MCF 10A (cell line): ENCODE measurements around the gene MAP1LC3B. TPM values are rescaled to one million over a fixed set of nuclear protein-coding genes. Genes with fewer than 3 reads are reported as not detected.

ENCODE experiments used
- BruUV-seq: library from RNA; stranded (reverse); fragments of 400-500 nt; replicated peaks from 2 replicates; lab custom pipeline; 2021; lab: Mats Ljungman, UMichigan
- CTCF ChIA-PET: fragments of 300-600 bp; sonication (Branson Sonifier 250); formaldehyde crosslinking; extraction: SDS; loops from one replicate; lab custom pipeline; 2021; ENCODE audit warnings: antibody characterized with exemption, inconsistent platforms; lab: Yijun Ruan, JAX
- POLR2A ChIA-PET: fragments of 300-600, 350-650 bp; sonication (Branson Sonifier 250); formaldehyde crosslinking; extraction: SDS; loops from one replicate; lab custom pipeline; 2020; ENCODE audit warnings: antibody characterized with exemption, inconsistent platforms; lab: Yijun Ruan, JAX
- DNase-seq: peaks from one replicate; pipeline ENCODE4 v3.0.0-alpha.2; 2018; ENCODE audit not compliant: unreplicated experiment
- H3K27ac Mint-ChIP-seq: one replicate; pipeline ENCODE4 v1.8.0; 2022; ENCODE audit warnings: mild to moderate bottlenecking, low read depth, mixed read lengths; ENCODE audit not compliant: unreplicated experiment
- H3K27me3 Mint-ChIP-seq: one replicate; pipeline ENCODE4 v1.8.0; 2022; ENCODE audit warnings: mixed read lengths; ENCODE audit not compliant: insufficient read depth, unreplicated experiment
- H3K36me3 Mint-ChIP-seq: one replicate; pipeline ENCODE4 v1.8.0; 2022; ENCODE audit warnings: mild to moderate bottlenecking, moderate library complexity, mixed read lengths; ENCODE audit not compliant: insufficient read depth, unreplicated experiment
- H3K4me1 Mint-ChIP-seq: one replicate; pipeline ENCODE4 v1.8.0; 2022; ENCODE audit warnings: mixed read lengths; ENCODE audit not compliant: insufficient read depth, unreplicated experiment
- H3K4me3 Mint-ChIP-seq: one replicate; pipeline ENCODE4 v1.8.0; 2022; ENCODE audit warnings: mild to moderate bottlenecking, moderate library complexity, mixed read lengths; ENCODE audit not compliant: unreplicated experiment
- H3K9me3 Mint-ChIP-seq: one replicate; pipeline ENCODE4 v1.8.0; 2022; ENCODE audit warnings: mixed read lengths; ENCODE audit not compliant: unreplicated experiment
- intact Hi-C: fragments of 100-400 bp; cut with micrococcal nuclease; formaldehyde crosslinking; loops from 2 replicates; pipeline ENCODE4 v1.14.1; 2022
- total RNA-seq: library from RNA; stranded (reverse); gene quantifications from 2 replicates; pipeline ENCODE4 v1.2.3, GENCODE V29; 2022
- TF ChIP-seq, protein P1 (sequence below): fragments of 200-600 bp; IDR thresholded peaks from one replicate; pipeline ENCODE4 v1.8.0; 2022; ENCODE audit warnings: antibody characterized with exemption, mild to moderate bottlenecking; ENCODE audit not compliant: unreplicated experiment

The MAP1LC3B gene
- total RNA-seq, 1 experiment from 2014 or later: 271 TPM

DNA sequence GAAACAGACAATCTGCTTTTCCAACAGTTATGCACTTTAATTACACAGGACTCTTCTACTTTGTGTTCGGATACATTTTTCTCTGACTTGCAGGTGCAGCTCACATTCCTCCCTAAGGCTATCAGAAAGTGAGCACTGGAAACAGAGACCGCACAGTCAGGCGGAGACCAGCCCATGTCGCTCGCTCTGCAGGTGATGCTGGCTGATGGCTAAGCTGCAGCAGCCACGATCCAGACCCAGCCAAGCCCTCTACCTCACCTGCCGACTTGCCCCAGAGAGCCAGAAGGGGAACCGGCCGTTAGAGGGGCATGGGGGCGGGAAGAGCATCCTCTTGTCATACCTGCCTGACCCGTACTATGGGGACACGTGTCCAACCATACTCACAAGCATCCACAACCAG, 33.8 kb downstream of the MAP1LC3B start:
- Mint-ChIP-seq H3K4me3 (no peak overlapping the region), H3K27ac (no peak overlapping the region), H3K9me3 (no peaks in the 10 kb centered on the region), H3K27me3 (no peaks in the 10 kb centered on the region), H3K4me1 (no peaks in the 10 kb centered on the region), H3K36me3 (peaks cover 49% of the 10 kb centered on the region)
- ChIA-PET CTCF (interaction anchor here (0.6 to 3.9 kb wide), 4 partner anchors 9 to 363 kb away, joined by 4 to 24 read pairs (median 5); no protein-coding TSS in a partner anchor), POLR2A (interaction anchor here (1.0 kb wide), 1 partner anchor 23 kb away, joined by 3 read pairs; no protein-coding TSS in a partner anchor)
- TF ChIP-seq, protein P1, sequence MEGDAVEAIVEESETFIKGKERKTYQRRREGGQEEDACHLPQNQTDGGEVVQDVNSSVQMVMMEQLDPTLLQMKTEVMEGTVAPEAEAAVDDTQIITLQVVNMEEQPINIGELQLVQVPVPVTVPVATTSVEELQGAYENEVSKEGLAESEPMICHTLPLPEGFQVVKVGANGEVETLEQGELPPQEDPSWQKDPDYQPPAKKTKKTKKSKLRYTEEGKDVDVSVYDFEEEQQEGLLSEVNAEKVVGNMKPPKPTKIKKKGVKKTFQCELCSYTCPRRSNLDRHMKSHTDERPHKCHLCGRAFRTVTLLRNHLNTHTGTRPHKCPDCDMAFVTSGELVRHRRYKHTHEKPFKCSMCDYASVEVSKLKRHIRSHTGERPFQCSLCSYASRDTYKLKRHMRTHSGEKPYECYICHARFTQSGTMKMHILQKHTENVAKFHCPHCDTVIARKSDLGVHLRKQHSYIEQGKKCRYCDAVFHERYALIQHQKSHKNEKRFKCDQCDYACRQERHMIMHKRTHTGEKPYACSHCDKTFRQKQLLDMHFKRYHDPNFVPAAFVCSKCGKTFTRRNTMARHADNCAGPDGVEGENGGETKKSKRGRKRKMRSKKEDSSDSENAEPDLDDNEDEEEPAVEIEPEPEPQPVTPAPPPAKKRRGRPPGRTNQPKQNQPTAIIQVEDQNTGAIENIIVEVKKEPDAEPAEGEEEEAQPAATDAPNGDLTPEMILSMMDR: no peak
- BruUV-seq: no TSS peak
- intact Hi-C loops: no loop called here
- DNase-seq: no peak

DNA sequence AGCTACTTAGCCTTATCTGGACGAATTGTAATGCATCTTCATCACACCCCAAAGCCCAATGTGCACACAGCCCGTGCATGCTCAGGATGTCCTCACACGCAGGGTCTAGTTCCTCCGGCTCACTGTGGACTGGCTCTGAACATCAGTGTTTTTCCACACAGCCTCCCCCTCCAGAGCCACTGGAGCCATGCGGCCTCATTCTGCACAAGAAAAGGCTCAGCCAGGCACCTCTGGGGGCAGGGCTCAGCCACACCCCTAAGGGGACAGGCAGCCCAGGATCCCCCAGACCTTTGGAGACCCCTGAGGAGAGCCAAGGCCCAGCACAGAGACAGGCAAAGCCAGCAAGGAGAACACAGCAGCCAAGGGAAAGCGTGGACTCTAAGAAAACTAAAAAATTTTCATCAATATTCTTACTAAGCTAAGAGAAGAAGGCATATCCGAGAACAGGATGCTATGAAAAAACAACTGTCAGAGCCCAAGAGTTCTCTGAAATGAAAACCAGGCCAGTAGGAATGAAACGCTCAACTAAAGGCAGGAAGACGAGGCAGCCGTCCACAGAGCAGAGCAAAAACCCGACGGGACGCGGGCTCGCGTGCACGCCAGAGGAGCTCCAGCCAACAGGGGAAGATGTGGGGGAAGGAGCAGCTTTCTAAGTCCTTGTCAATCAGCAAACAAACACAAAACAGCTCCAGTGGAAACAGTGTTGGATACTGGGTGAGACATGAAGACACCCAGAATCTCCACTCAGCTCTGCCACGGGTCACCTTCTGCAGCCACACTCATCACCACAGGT, 34.5 kb downstream of the MAP1LC3B start:
- H3K9me3 Mint-ChIP-seq: no peaks in the 10 kb centered on the region

DNA sequence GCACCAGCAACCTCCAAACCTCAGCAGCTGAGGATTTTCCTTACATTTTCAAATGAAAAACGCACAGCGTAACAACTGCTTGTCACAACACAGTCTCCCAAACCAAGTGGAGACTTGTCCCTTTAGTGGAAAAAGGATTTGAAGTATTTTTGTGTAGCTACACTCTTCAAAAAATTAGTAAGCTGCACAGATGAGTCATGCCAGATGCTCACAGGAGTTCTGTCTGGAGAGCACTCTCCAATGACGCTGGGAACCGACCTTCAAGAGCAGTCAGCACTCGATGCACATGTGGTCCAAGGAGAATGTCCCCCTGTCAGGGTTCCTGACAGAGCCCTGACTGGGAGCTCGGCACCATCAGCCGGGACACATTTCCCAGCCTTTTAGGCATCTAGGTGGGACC, 39.8 kb downstream of the MAP1LC3B start:
- intact Hi-C loops: no loop called here
- H3K9me3 Mint-ChIP-seq: no peaks in the 10 kb centered on the region
- POLR2A ChIA-PET: no interaction called here

More for the DNA sequence above, 34.5 kb downstream of the MAP1LC3B start:
- POLR2A ChIA-PET: no interaction called here
- H3K27me3 Mint-ChIP-seq: no peaks in the 10 kb centered on the region
- peaks cover 50% of the 10 kb centered on the region for H3K36me3 Mint-ChIP-seq
- no peak for DNase-seq
- H3K4me1 Mint-ChIP-seq: no peaks in the 10 kb centered on the region
- H3K27ac Mint-ChIP-seq: no peak overlapping the region
- TF ChIP-seq, protein P1: no peak
- intact Hi-C loops: no loop called here
- no TSS peak for BruUV-seq
- CTCF ChIA-PET: interaction anchor here (0.6 to 3.9 kb wide), 3 partner anchors 19 to 209 kb away, joined by 3 to 24 read pairs (median 5); no protein-coding TSS in a partner anchor
- H3K4me3 Mint-ChIP-seq: no peak overlapping the region

More for the DNA sequence above, 39.8 kb downstream of the MAP1LC3B start:
- Mint-ChIP-seq H3K36me3 (peaks cover 29% of the 10 kb centered on the region), H3K4me1 (peaks cover 6% of the 10 kb centered on the region), H3K27me3 (no peaks in the 10 kb centered on the region), H3K4me3 (no peak overlapping the region), H3K27ac (no peak overlapping the region)
- TF ChIP-seq, protein P1: no peak
- CTCF ChIA-PET: interaction anchor here (1.1 to 1.7 kb wide), 4 partner anchors 15 to 204 kb away, joined by 4 to 5 read pairs (median 4); no protein-coding TSS in a partner anchor
- BruUV-seq: no TSS peak
- DNase-seq: peak; percentile 50
